MM.1S (cell line): ENCODE measurements around the gene FFAR4.

ENCODE experiments used
- DNase-seq: peaks from one replicate; pipeline ENCODE4 v3.0.0-alpha.2; 2015
- H2AFZ ChIP-seq: fragments of 300-600 bp; sonication (generic); 2 replicates; pipeline ENCODE4 v1.6.0; 2016; ENCODE audit warnings: antibody characterized with exemption, low read length
- H3F3A ChIP-seq: fragments of 300-600 bp; sonication (generic); 2 replicates; pipeline ENCODE4 v1.6.1; 2016; ENCODE audit warnings: mild to moderate bottlenecking, antibody characterized with exemption, low read length, moderate library complexity, mixed read lengths; ENCODE audit not compliant: insufficient read depth
- H3K27ac ChIP-seq: fragments of 300-600 bp; sonication (generic); 2 replicates; pipeline ENCODE4 v1.5.1; 2016; ENCODE audit warnings: mild to moderate bottlenecking, low read length
- H3K27me3 ChIP-seq: fragments of 300-600 bp; sonication (generic); replicated peaks from 2 replicates; pipeline ENCODE4 v1.6.0; 2016; ENCODE audit warnings: low read length; ENCODE audit not compliant: insufficient read depth
- H3K36me3 ChIP-seq: fragments of 300-600 bp; sonication (generic); replicated peaks from 2 replicates; pipeline ENCODE4 v1.6.1; 2016; ENCODE audit warnings: mild to moderate bottlenecking, low read length, mixed read lengths; ENCODE audit not compliant: insufficient read depth
- H3K4me1 ChIP-seq: fragments of 300-600 bp; sonication (generic); 2 replicates; pipeline ENCODE4 v1.6.1; 2016; ENCODE audit warnings: low read length, mixed read lengths
- H3K4me2 ChIP-seq: fragments of 300-600 bp; sonication (generic); 2 replicates; pipeline ENCODE4 v1.6.0; 2016; ENCODE audit warnings: low read depth, low read length
- H3K4me3 ChIP-seq: fragments of 300-600 bp; sonication (generic); 2 replicates; pipeline ENCODE4 v1.5.1; 2016; ENCODE audit warnings: low read length, mixed read lengths
- H3K79me2 ChIP-seq: fragments of 300-600 bp; sonication (generic); 2 replicates; pipeline ENCODE4 v1.6.1; 2016; ENCODE audit warnings: mixed run types, low read length, mixed read lengths
- H3K9ac ChIP-seq: fragments of 300-600 bp; sonication (generic); 2 replicates; pipeline ENCODE4 v1.6.1; 2016; ENCODE audit warnings: low read length, mixed read lengths
- H3K9me2 ChIP-seq: fragments of 300-600 bp; sonication (generic); replicated peaks from 2 replicates; pipeline ENCODE4 v1.6.1; 2016; ENCODE audit warnings: mild to moderate bottlenecking, low read length, mixed read lengths; ENCODE audit not compliant: insufficient read depth
- H3K9me3 ChIP-seq: fragments of 300-600 bp; sonication (generic); replicated peaks from 2 replicates; pipeline ENCODE4 v1.6.1; 2016; ENCODE audit warnings: mild to moderate bottlenecking, low read length, mixed read lengths; ENCODE audit not compliant: insufficient read depth
- H4K20me1 ChIP-seq: fragments of 300-600 bp; sonication (generic); 2 replicates; pipeline ENCODE4 v1.6.1; 2016; ENCODE audit warnings: mild to moderate bottlenecking, low read length, moderate library complexity, mixed read lengths; ENCODE audit not compliant: insufficient read depth
- CTCF ChIP-seq: fragments of 300-600 bp; sonication (generic); IDR thresholded peaks from 2 replicates; pipeline ENCODE4 v1.5.1; 2016; ENCODE audit warnings: antibody characterized with exemption, low read length, mixed read lengths
- EZH2 ChIP-seq: fragments of 300-600 bp; sonication (generic); optimal IDR thresholded peaks from 2 replicates; pipeline ENCODE3; 2017; ENCODE audit warnings: low read depth, mild to moderate bottlenecking, antibody characterized with exemption, low read length, mixed read lengths
- EZH2phosphoT487 ChIP-seq: fragments of 300-600 bp; sonication (generic); IDR thresholded peaks from 2 replicates; pipeline ENCODE4 v1.6.1; 2018; ENCODE audit warnings: antibody characterized with exemption, low read length

The FFAR4 gene

GRCh38 chr10:93628858-93629257 is 62.4 kb downstream of the FFAR4 start:
- no peaks in the 10 kb centered on the region for H3F3A ChIP-seq
- H3K79me2 ChIP-seq, result no peaks in the 10 kb centered on the region
- no peaks in the 10 kb centered on the region for H3K9me2 ChIP-seq
- H3K4me3 ChIP-seq, result no peak overlapping the region
- DNase-seq, result no peak
- no peaks in the 10 kb centered on the region for H3K9me3 ChIP-seq
- no peak overlapping the region for H3K4me2 ChIP-seq
- H3K4me1 ChIP-seq, result no peaks in the 10 kb centered on the region
- no peaks in the 10 kb centered on the region for H4K20me1 ChIP-seq
- no peak overlapping the region for H3K9ac ChIP-seq
- no peaks in the 10 kb centered on the region for H3K27me3 ChIP-seq
- no peak overlapping the region for H3K27ac ChIP-seq
- no peaks in the 10 kb centered on the region for H3K36me3 ChIP-seq
- H2AFZ ChIP-seq, result no peak overlapping the region
- TF ChIP-seq EZH2, result no peak
- TF ChIP-seq CTCF, result no peak
- no peak for TF ChIP-seq EZH2phosphoT487

- no peak overlapping the region for H2AFZ ChIP-seq
- no peak for TF ChIP-seq EZH2phosphoT487
- TF ChIP-seq CTCF, result no peak
- TF ChIP-seq EZH2, result no peak
- no peaks in the 10 kb centered on the region for H3K9me2 ChIP-seq
- DNase-seq, result no peak
- H3K9ac ChIP-seq, result no peak overlapping the region
- no peaks in the 10 kb centered on the region for H3K9me3 ChIP-seq
- no peaks in the 10 kb centered on the region for H4K20me1 ChIP-seq
- no peak overlapping the region for H3K4me3 ChIP-seq
- no peak overlapping the region for H3K27ac ChIP-seq
- H3K36me3 ChIP-seq, result no peaks in the 10 kb centered on the region
- H3F3A ChIP-seq, result no peaks in the 10 kb centered on the region
- H3K4me1 ChIP-seq, result no peaks in the 10 kb centered on the region
- H3K27me3 ChIP-seq, result no peaks in the 10 kb centered on the region
- H3K79me2 ChIP-seq, result no peaks in the 10 kb centered on the region
- H3K4me2 ChIP-seq, result no peak overlapping the region
Observed at GRCh38 chr10:93629647-93630305, 63.3 kb downstream of the FFAR4 start.

- no peak for TF ChIP-seq EZH2
- TF ChIP-seq CTCF, result no peak
- no peak for TF ChIP-seq EZH2phosphoT487
- DNase-seq, result no peak
Observed at GRCh38 chr10:93630625-93631557, 64.4 kb downstream of the FFAR4 start.

More at GRCh38 chr10:93630625-93631557, 64.4 kb downstream of the FFAR4 start:
- Histone ChIP-seq H3K4me2 (no peak overlapping the region), H3K36me3 (no peaks in the 10 kb centered on the region), H3K79me2 (no peaks in the 10 kb centered on the region), H2AFZ (no peak overlapping the region), H3K4me3 (no peak overlapping the region), H3K9me2 (no peaks in the 10 kb centered on the region), H3F3A (no peaks in the 10 kb centered on the region), H3K9me3 (no peaks in the 10 kb centered on the region), H3K9ac (no peak overlapping the region), H3K27me3 (no peaks in the 10 kb centered on the region), H4K20me1 (no peaks in the 10 kb centered on the region), H3K4me1 (no peaks in the 10 kb centered on the region), H3K27ac (no peak overlapping the region)
